Daoy (cell line): ENCODE results near the gene STAT5B. TPM values are rescaled to one million over a fixed set of nuclear protein-coding genes. Genes with fewer than 3 reads are reported as not detected.

ENCODE experiments used
- DNase-seq: peaks from one replicate; pipeline ENCODE4 v3.0.0-alpha.2; 2015; ENCODE audit warnings: low read depth
- total RNA-seq: library from RNA; depleted of rRNA; stranded (reverse); fragments of >200 nt; shearing (Covaris generic); gene quantifications from 2 replicates; pipeline ENCODE4 v1.2.3, GENCODE V29; 2014

Gene STAT5B
- total RNA-seq, 1 experiment from 2014 or later: 27.1 TPM

DNA sequence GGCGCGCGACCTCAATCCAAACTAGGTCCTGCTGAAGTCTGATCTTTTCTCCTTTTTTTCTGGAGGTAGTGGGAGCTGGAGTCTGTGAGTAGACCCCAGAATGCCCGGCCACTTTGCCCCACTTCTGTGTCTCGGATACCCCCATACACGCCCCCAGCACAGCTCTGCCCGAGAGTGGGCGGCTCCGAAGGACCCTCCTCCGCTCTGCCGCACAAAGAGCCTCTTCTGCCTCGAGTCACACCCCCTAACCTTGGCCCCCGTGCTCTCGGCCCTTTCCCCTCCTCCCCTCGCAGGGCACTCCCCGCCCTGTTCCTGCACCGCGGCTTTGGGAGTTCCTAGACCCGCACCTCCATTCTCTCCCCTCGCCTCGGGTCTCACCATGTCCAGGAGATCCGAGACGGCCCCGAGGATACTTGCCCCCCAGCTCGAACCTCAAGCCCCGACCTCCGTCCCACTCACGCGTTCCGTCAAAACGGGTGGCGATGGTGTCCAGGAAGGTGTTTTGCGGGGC lies 95.7 kb downstream of the STAT5B start:
- DNase-seq: no peak

DNA sequence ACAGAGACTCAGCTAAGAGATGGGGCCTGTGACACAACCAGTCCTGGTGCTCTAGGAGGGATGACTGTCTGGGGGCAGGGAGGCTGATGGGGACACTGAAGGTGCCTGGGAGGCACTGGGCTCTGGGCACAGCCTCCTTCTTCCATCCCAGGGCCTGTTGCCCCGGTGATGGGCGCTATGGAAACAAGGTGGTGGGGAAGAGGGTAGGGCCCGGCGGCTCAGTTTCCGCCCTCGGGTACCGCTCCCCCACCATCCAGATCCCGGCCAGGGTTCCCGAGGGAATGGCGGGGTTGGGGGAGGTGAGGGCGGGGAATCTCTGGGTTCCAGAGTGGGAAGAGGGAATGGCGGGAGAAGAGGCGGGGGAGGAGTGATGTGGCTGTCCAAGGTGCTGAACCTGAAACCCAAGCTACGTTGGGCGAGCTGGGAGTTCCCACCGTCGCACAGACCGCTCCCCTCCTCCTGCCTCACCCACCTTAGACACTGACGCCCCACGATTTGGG lies 96.2 kb downstream of the STAT5B start:
- DNase-seq: peak; percentile 63

- no peak for DNase-seq
Measured at GRCh38 chr17:42179335-42179734, 96.9 kb downstream of the STAT5B start.

- no peak for DNase-seq
Measured at GRCh38 chr17:42178817-42179216, 97.4 kb downstream of the STAT5B start.

DNA sequence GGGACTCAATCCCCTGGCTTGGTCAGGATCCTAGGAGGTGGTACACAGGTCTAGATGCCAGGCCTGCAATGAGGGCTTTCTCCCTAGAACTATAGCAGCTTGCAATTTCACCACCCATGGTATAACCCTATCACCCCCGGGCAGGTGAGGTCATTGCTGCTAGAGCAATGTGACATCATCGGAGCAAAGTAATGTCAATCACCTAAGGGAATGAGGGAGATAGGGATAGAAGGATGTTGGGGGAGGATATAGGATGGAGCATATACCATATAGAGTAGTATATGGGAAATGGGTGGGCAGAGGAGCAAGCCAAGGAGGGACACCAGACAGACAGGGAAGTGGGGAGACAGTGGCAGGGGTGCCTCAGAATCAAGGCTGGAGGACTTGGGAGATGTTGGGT lies 98.5 kb downstream of the STAT5B start:
- DNase-seq: no peak

GRCh38 chr17:42174126-42174783 lies 101.9 kb downstream of the STAT5B start:
- DNase-seq: no peak

DNA sequence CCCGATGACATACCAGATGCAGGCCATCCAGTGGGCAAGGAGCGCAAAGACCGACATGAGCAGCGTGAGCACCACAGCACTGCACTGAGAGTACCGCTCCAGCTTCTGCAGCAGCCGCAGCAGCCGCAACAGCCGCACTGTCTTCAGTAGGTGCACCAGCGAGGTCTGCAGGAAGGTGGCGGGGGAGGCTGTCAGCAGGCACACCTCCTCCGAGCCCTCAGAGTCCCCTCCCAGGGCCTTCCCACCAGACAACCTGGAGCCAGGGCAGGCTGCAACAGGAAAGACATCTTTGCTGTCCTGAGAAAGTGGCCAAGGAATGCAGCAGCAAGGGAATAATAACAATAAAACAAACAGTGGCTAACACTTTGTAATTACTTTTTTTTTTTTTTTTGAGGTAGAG lies 104.4 kb downstream of the STAT5B start:
- DNase-seq: no peak

- no peak for DNase-seq
Measured at GRCh38 chr17:42169351-42169750, 106.8 kb downstream of the STAT5B start.

- no peak for DNase-seq
Measured at GRCh38 chr17:42167807-42168206, 108.4 kb downstream of the STAT5B start.

DNA sequence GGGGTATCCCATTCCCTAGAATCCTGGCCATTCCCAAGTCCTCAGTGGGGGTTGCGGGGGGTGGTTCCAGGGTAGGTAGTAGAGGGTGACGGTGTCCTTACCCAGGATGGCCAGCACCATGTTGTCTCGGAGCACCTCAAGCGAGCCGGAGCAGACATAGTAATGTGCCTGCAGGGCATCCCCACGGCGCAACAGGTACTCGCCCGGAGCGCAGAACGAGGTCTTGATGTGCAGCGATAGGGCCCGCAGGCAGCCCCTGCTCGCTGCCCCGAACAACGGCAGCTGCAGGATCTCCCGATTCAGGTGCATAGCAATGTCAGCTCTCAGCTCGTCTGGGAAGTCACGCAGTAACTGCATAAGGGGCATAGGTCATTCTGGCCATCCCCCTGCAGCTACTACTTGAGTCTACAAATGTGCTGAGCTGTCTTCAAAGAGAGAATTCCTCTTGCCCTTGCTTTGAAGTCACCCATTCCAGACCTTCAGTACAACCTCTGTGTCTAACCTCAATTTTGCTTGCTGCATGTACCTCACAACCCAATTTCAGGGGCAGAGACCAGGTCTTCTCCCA lies 109.9 kb downstream of the STAT5B start:
- DNase-seq: no peak

- DNase-seq: no peak
Measured at GRCh38 chr17:42165751-42166150, 110.4 kb downstream of the STAT5B start.

GRCh38 chr17:42163696-42164407 lies 112.3 kb downstream of the STAT5B start:
- no peak for DNase-seq

DNA sequence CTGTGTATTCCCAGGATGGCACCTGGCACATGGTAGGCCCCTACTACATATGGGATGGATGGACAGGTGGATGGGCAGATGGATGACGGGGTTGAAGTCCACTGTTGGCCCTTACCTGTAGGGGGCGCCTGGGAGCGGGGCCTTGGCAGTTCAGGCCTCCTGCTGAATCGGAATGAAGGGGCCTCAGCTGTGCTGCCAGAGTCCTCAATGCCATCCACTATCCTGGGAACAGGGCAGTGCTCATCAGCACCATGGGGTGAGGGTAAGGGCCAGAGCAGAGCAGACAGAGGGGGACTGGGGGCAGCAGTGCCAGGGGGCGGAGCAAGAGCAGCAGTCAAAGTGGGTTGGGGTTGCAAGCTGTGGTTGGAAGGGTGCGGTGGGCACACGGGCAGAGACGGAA lies 113.1 kb downstream of the STAT5B start:
- DNase-seq: peak; percentile 35

GRCh38 chr17:42160531-42160910 lies 115.7 kb downstream of the STAT5B start:
- DNase-seq: no peak

- no peak for DNase-seq
Measured at GRCh38 chr17:42159796-42160530, 116.2 kb downstream of the STAT5B start.

- no peak for DNase-seq
Measured at GRCh38 chr17:42155614-42156045, 120.6 kb downstream of the STAT5B start.

DNA sequence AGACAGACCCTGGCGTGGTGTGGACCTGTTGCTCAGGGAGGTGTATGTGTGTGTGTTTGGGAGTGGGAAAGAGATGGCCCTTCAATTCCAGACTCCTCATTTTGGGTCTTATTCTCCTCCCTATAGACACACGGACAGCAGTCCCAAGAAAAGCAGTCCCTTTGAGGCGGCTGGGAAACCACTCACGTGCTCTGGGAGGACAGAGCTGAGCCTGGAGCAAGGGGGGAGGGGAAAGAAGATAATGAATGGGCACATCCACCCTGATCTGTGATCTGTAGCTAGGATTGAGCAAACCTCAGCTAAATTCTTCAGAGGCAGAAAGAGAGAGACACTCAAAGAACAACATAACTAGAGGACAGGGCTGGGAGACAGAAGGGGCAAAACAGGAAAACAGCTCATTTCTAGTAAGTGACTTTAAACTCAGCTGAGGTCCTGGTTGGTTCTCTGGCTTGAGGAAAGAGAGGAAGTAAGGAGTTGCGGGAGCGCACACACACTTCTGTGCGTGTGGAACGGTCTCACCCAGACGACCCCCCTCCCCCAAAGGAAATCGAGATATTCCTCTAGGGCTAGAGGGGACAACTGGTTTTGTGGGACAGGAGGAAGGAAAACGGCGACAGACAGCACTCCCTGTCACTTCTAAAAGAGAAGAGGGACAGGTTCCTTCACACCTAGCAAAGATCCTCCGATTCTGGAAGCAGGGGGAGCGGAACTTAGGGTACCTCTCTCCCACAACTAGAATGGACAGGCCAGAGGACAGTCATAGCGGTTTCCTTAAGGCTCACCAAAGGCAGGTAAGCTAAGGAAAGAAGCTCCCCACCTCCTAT lies 122.1 kb downstream of the STAT5B start:
- DNase-seq: no peak
